A549 (cell line): ENCODE measurements around the gene CMBL. TPM values are rescaled to one million over a fixed set of nuclear protein-coding genes. Genes with fewer than 3 reads are reported as not detected.
"Not testable (repeated sequence)": the region's sequence is repeated elsewhere in the genome, so short reads cannot be mapped to it uniquely, and the experiment has no call there.

Experiments
- ATAC-seq, 2 experiments: fragments of 200-7000 bp in 1 of 2; fragments of >200 bp in 1 of 2; cut with Nextera tagmentation in 1 of 2; cut with Tn5 transposase in 1 of 2; 3 replicates each; pipeline versions ENCODE4 v1.8.0 to v1.9.1; 2018 to 2020; ENCODE audit warnings: mild to moderate bottlenecking in 1 of 2, moderate library complexity in 1 of 2
- CTCF ChIA-PET: fragments of 300-600 bp; sonication (Branson Sonifier 250); formaldehyde crosslinking; extraction: SDS; loops from one replicate; lab custom pipeline; 2021; ENCODE audit warnings: antibody characterized with exemption, inconsistent platforms; lab: Yijun Ruan, JAX
- POLR2A ChIA-PET: fragments of 350-600 bp; formaldehyde crosslinking; extraction: SDS; loops from one replicate; lab custom pipeline; 2021; ENCODE audit warnings: antibody characterized with exemption, inconsistent platforms; lab: Yijun Ruan, JAX
- DNase-seq, 2 experiments: peaks; one replicate each; pipeline versions ENCODE4 v3.0.0 to v3.0.0-alpha.2; 2011 to 2016; ENCODE audit warnings: low read depth in 1 of 2, low spot score in 1 of 2
- FAIRE-seq: peaks from 2 replicates; lab custom pipeline; 2011; peaks lifted over from hg19 to GRCh38; lab: Jason Lieb, UNC
- H3K27ac ChIP-seq, 2 experiments: fragments of >200 bp; sonication (Bioruptor Twin); formaldehyde crosslinking; 3 replicates each; pipeline ENCODE4 v1.5.1; 2016 to 2017
- H3K4me1 ChIP-seq: fragments of >200 bp; sonication (Bioruptor Twin); formaldehyde crosslinking; 3 replicates; pipeline ENCODE4 v1.6.1; 2016
- H3K4me2 ChIP-seq: fragments of >200 bp; sonication (Bioruptor Twin); formaldehyde crosslinking; 3 replicates; pipeline ENCODE4 v1.6.1; 2016
- H3K4me3 ChIP-seq: fragments of >200 bp; sonication (Bioruptor Twin); formaldehyde crosslinking; 3 replicates; pipeline ENCODE4 v1.5.1; 2016
- H3K9me3 ChIP-seq: fragments of >200 bp; sonication (Bioruptor Twin); formaldehyde crosslinking; 3 replicates; pipeline ENCODE4 v1.6.1; 2016
- BCL3 ChIP-seq: fragments of >200 bp; sonication (Bioruptor Twin); formaldehyde crosslinking; IDR thresholded peaks from 3 replicates; pipeline ENCODE4 v1.6.1; 2016
- CEBPB ChIP-seq, 2 experiments: fragments of >200 bp in 1 of 2; sonication (Bioruptor Twin) in 1 of 2; formaldehyde crosslinking in 1 of 2; IDR thresholded peaks; 2 replicates each; pipeline ENCODE4 v1.6.1; 2012 to 2016
- EHF ChIP-seq: fragments of 250-450 bp; sonication (Bioruptor Pico); IDR thresholded peaks from 2 replicates; pipeline ENCODE4 v1.5.0; 2020; ENCODE audit warnings: mild to moderate bottlenecking
- EHMT2 ChIP-seq: fragments of 200-600 bp; sonication (generic); IDR thresholded peaks from 2 replicates; pipeline ENCODE4 v1.6.1; 2016; ENCODE audit warnings: antibody characterized with exemption, low read depth, mild to moderate bottlenecking, moderate library complexity
- ELK1 ChIP-seq: fragments of 150-350 bp; IDR thresholded peaks from 2 replicates; pipeline ENCODE4 v1.6.1; 2014; ENCODE audit warnings: low read depth, mild to moderate bottlenecking, low read length
- EP300 ChIP-seq, 2 experiments: fragments of >200 bp; sonication (Bioruptor Twin); formaldehyde crosslinking; IDR thresholded peaks; 2 replicates in 1 of 2; 3 replicates in 1 of 2; pipeline ENCODE4 v1.6.1; 2016 to 2017
- ESRRA ChIP-seq: fragments of 150-350 bp; IDR thresholded peaks from 2 replicates; pipeline ENCODE4 v1.6.1; 2014; ENCODE audit warnings: mild to moderate bottlenecking, low read length, borderline replicate concordance
- FOSL2 ChIP-seq, 2 experiments: fragments of 450-650 bp in 1 of 2; fragments of >200 bp in 1 of 2; sonication (Bioruptor Twin) in 1 of 2; formaldehyde crosslinking; IDR thresholded peaks; 2 replicates each; pipeline versions ENCODE4 v1.5.0 to v1.6.1; 2016 to 2020; ENCODE audit warnings: mild to moderate bottlenecking in 1 of 2, moderate library complexity in 1 of 2
- FOXS1 ChIP-seq: fragments of 250-450 bp; sonication (Bioruptor Pico); IDR thresholded peaks from 2 replicates; pipeline ENCODE4 v1.5.0; 2020; ENCODE audit warnings: mild to moderate bottlenecking, moderate library complexity
- HOXB13 ChIP-seq: fragments of 250-450 bp; sonication (Bioruptor Pico); IDR thresholded peaks from 2 replicates; pipeline ENCODE4 v1.5.0; 2020; ENCODE audit warnings: low read depth, mild to moderate bottlenecking, moderate library complexity
- HOXB5 ChIP-seq: fragments of 250-450 bp; sonication (Bioruptor Pico); IDR thresholded peaks from 2 replicates; pipeline ENCODE4 v1.5.0; 2020; ENCODE audit warnings: mild to moderate bottlenecking, moderate library complexity
- JUNB ChIP-seq: fragments of >200 bp; sonication (Bioruptor Twin); formaldehyde crosslinking; IDR thresholded peaks from 2 replicates; pipeline ENCODE4 v1.6.1; 2016
- KDM1A ChIP-seq: fragments of 200-600 bp; sonication (generic); IDR thresholded peaks from 2 replicates; pipeline ENCODE4 v1.6.1; 2016; ENCODE audit warnings: low read depth, mild to moderate bottlenecking
- MAFK ChIP-seq: fragments of 450-650 bp; IDR thresholded peaks from 2 replicates; pipeline ENCODE4 v1.6.1; 2014; ENCODE audit not compliant: partially characterized antibody
- NR3C1 ChIP-seq: fragments of >200 bp; sonication (Bioruptor Twin); formaldehyde crosslinking; IDR thresholded peaks from 3 replicates; pipeline ENCODE4 v1.6.1; 2017
- POLR2AphosphoS2 ChIP-seq: conservative IDR thresholded peaks from 2 replicates; pipeline ENCODE4 v1.6.1; 2012; ENCODE audit warnings: low read length, improper control_type of control experiment, inconsistent platforms
- RFX5 ChIP-seq: fragments of 450-650 bp; IDR thresholded peaks from 2 replicates; pipeline ENCODE4 v1.7.1; 2014; ENCODE audit warnings: antibody characterized with exemption, mild to moderate bottlenecking, moderate library complexity
- ZFP36 ChIP-seq: fragments of 450-650 bp; IDR thresholded peaks from 2 replicates; pipeline ENCODE4 v1.6.1; 2014; ENCODE audit warnings: borderline replicate concordance; ENCODE audit not compliant: partially characterized antibody
- ZSCAN20 ChIP-seq: fragments of 250-450 bp; sonication (Bioruptor Pico); IDR thresholded peaks from 2 replicates; pipeline ENCODE4 v1.8.0; 2022; ENCODE audit warnings: mild to moderate bottlenecking, moderate library complexity
- WGBS: methylation state at CpG from one replicate; pipeline ENCODE4 v1.1.6; 2017; ENCODE audit errors: missing lambda C conversion rate; 5-methylcytosine and 5-hydroxymethylcytosine counted together
- polyA plus RNA-seq, 4 experiments: library from polyadenylated mRNA; depleted of rRNA in 3 of 4; stranded (reverse); fragments of >200 nt; fragmentation: RNase III in 1 of 4; extraction: RNeasy Plus Mini Kit Qiagen cat#74134 plus additional on column Dnase treatment in 1 of 4; gene quantifications; 2 replicates in 3 of 4; 3 replicates in 1 of 4; pipeline ENCODE4 v1.2.3, GENCODE V29; 2011 to 2017
- TF ChIP-seq, protein P1 (sequence below): fragments of >200 bp; sonication (Bioruptor Twin); formaldehyde crosslinking; IDR thresholded peaks from 2 replicates; pipeline ENCODE4 v1.6.1; 2016
- TF ChIP-seq, protein P2 (sequence below): IDR thresholded peaks from 2 replicates; pipeline ENCODE4 v1.6.1; 2012

The CMBL gene
- polyA plus RNA-seq, 2 of the 4 experiments (the other 2 are of a cell fraction): 23.5 to 32.6 TPM

DNA sequence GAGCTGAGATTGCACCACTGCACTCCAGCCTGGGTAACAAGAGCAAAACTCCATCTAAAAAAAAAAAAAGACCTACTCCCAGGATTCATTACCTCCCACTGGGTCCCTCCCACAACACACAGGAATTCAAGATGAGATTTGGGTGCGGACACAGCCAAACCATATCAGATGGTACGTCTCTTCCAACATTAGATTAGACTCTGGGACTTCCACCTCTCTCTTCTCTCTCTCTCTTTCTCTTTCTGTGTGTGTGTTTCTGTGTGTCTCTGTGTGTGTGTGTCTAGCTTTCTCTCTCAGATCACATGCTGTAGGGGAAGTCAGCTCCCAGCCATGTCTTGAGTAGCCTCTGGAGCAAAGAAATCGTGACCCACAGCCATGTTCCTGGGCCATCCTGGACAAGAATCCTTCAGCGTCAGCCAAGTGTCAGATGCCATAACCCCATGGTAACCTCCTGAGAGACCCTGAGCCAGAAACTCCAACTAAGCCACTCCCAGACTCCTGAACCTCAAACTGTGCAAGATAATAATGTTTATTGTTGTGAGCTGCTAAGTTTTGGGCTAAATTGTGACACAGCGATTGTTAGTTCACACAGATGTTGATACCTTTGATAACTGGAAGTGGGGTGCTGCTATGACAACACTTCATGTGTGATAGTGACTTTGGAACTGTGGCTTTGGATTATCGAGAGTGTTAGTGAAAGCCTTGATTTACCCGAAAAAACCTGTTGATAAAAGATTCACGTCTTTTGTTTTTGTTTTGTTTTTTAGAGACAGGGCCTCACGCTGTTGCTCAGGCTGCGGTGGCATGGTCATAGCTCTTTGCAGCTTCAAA, 4.1 kb upstream of the CMBL start:
- ChIA-PET POLR2A (no interaction called here), CTCF (interaction anchor here (1.4 to 3.0 kb wide), 2 partner anchors 28 kb away, joined by 6 to 11 read pairs; no protein-coding TSS in a partner anchor)
- WGBS: 93% methylated on average over 10 of the region's 10 CpGs
- H3K4me1 ChIP-seq: peaks cover 16% of the 10 kb centered on the region
- H3K4me2 ChIP-seq: no peak overlapping the region
- TF ChIP-seq EHMT2 (no peak), POLR2AphosphoS2 (no peak), ESRRA (no peak), MAFK (no peak), ZSCAN20 (no peak), FOXS1 (CRISPR knock-in tag) (no peak), CEBPB (IDR thresholded peaks at IDR 0.05) (no peak), EP300 (IDR thresholded peaks at IDR 0.05) (no peak), ELK1 (no peak), NR3C1 (no peak), JUNB (no peak), HOXB5 (no peak), HOXB13 (no peak), EHF (CRISPR knock-in tag) (no peak)
- TF ChIP-seq, protein P1, sequence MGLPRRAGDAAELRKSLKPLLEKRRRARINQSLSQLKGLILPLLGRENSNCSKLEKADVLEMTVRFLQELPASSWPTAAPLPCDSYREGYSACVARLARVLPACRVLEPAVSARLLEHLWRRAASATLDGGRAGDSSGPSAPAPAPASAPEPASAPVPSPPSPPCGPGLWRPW: no peak
- TF ChIP-seq, protein P2, sequence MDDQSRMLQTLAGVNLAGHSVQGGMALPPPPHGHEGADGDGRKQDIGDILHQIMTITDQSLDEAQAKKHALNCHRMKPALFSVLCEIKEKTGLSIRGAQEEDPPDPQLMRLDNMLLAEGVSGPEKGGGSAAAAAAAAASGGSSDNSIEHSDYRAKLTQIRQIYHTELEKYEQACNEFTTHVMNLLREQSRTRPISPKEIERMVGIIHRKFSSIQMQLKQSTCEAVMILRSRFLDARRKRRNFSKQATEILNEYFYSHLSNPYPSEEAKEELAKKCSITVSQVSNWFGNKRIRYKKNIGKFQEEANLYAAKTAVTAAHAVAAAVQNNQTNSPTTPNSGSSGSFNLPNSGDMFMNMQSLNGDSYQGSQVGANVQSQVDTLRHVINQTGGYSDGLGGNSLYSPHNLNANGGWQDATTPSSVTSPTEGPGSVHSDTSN: no peak
- H3K9me3 ChIP-seq: no peaks in the 10 kb centered on the region
- no peak overlapping the region for H3K4me3 ChIP-seq
- no peak for DNase-seq
- FAIRE-seq: no peak
- ATAC-seq: no peak
- peak overlapping the region in 1 of 2 experiments; percentile 73; a peak in 2 of 6 replicates for H3K27ac ChIP-seq

GRCh38 chr5:10310835-10311570, 3.3 kb upstream of the CMBL start:
- ChIA-PET POLR2A (interaction anchor here (1.9 kb wide), 1 partner anchor 42 kb away, joined by 10 read pairs; the partner anchor contains the start of gene MARCHF6), CTCF (interaction anchor here (3.0 kb wide), 1 partner anchor 27 kb away, joined by 11 read pairs; no protein-coding TSS in a partner anchor)
- not testable (repeated sequence) for H3K9me3 ChIP-seq; ATAC-seq; H3K4me3 ChIP-seq; FAIRE-seq; DNase-seq; TF ChIP-seq FOSL2 (IDR thresholded peaks at IDR 0.05)
- H3K4me1 ChIP-seq: peaks cover 23% of the 10 kb centered on the region
- peak overlapping the region; percentile 50 for H3K4me2 ChIP-seq
- TF ChIP-seq FOSL2 (CRISPR knock-in tag; IDR thresholded peaks at IDR 0.05): peak; percentile 52
- H3K27ac ChIP-seq: peak overlapping the region; percentile 42 to 73
- WGBS: 75% methylated on average over 8 of the region's 8 CpGs

GRCh38 chr5:10310066-10310779, 2.5 kb upstream of the CMBL start:
- H3K4me3 ChIP-seq: no peak overlapping the region
- H3K27ac ChIP-seq: peak overlapping the region; percentile 42 to 73
- H3K9me3 ChIP-seq: no peaks in the 10 kb centered on the region
- peak overlapping the region; percentile 50 for H3K4me2 ChIP-seq
- H3K4me1 ChIP-seq: peaks cover 24% of the 10 kb centered on the region
- CTCF ChIA-PET: interaction anchor here (0.6 to 3.0 kb wide), 2 partner anchors 26 to 58 kb away, joined by 3 to 11 read pairs; no protein-coding TSS in a partner anchor
- no peak for FAIRE-seq
- TF ChIP-seq BCL3 (no peak), MAFK (peak; percentile 99), KDM1A (no peak), ZFP36 (no peak), FOSL2 (IDR thresholded peaks at IDR 0.05) (no peak), FOSL2 (CRISPR knock-in tag; IDR thresholded peaks at IDR 0.05) (peak; percentile 16; the same call in 1 of the 2 replicates), RFX5 (peak; percentile 82)
- TF ChIP-seq, protein P1: no peak
- TF ChIP-seq, all 56 proteins: peak for 3
- POLR2A ChIA-PET: interaction anchor here (1.9 kb wide), 1 partner anchor 43 kb away, joined by 10 read pairs; the partner anchor contains the start of gene MARCHF6
- ATAC-seq (peak; percentile 74 to 78), DNase-seq (peak; percentile 62 to 71)
- WGBS: 31% methylated on average over 8 of the region's 8 CpGs
